GM12875 (cell line): ENCODE measurements around the gene ZNHIT2.

Source experiments
- H3K4me3 ChIP-seq: one replicate; pipeline ENCODE4 v1.5.1; 2011; ENCODE audit warnings: low read depth, low read length, control low read depth
- CTCF ChIP-seq: IDR thresholded peaks from 2 replicates; pipeline ENCODE4 v1.5.1; 2011; ENCODE audit warnings: low read depth, mild to moderate bottlenecking, control low read depth, inconsistent platforms, low read length, moderate library complexity, borderline replicate concordance; ENCODE audit not compliant: insufficient read depth

Gene ZNHIT2

GRCh38 chr11:65085446-65085845 lies 32.1 kb downstream of the ZNHIT2 start:
- no peak overlapping the region for H3K4me3 ChIP-seq
- no peak for TF ChIP-seq CTCF

- H3K4me3 ChIP-seq: peak overlapping the region; percentile 84
- TF ChIP-seq CTCF: no peak
Measured at GRCh38 chr11:65084598-65085375, 32.7 kb downstream of the ZNHIT2 start.

DNA sequence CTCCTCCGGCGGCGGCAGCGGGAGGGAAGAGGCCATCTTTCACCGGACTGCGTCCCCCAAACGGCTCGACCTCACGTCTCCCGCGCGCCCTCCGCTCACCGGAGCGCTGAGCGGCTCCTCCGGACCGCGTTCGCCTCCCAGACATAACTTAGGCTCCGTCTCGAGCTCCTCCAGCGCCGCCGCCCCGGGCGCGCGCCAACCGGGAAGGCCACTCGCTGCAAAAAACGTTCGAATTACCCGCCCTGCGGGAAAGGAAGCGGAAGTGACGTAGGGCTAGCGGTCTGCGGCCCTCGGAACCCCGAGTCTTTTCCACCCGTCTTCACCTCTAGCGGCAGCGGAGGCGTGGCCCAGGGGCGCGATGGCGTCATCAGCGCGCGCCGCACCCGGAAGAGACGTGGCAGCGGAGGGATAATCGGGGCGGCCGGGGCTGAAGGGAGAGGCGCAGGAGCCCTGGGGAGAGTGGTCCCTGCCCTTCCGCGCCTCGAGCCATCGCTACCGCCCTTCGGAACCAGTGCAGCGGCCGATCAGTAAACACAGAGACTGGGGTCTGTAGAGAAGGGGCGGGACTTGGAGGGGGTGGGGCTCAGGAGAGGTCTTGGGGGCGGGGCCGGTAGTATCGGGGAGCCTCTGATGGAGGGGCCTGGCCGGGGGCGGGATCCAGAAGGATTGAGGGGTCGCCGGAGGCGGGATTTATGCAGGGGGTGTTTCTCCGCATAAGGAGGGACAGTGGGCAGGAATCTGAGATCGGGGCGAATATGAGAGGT lies 33.5 kb downstream of the ZNHIT2 start, which contains the start of the genes CDCA5 and ZFPL1:
Gene CDCA5, minus strand, starts transcription at position 207 of the 764 bp plus-strand sequence. Its CDS starts 62 bp downstream, at position 145.
Gene ZFPL1, plus strand, starts transcription at position 389 of the 764 bp plus-strand sequence. CDS start 477 bp downstream, outside the sequence.
- no peak for TF ChIP-seq CTCF
- peak within 1 kb of the TSS; percentile 84 for H3K4me3 ChIP-seq

GRCh38 chr11:65083134-65083833 lies 34.2 kb downstream of the ZNHIT2 start:
- TF ChIP-seq CTCF: no peak
- peak overlapping the region; percentile 84 for H3K4me3 ChIP-seq

GRCh38 chr11:65078786-65079342 lies 38.6 kb downstream of the ZNHIT2 start:
- H3K4me3 ChIP-seq: peak overlapping the region; percentile 12
- TF ChIP-seq CTCF: no peak

DNA sequence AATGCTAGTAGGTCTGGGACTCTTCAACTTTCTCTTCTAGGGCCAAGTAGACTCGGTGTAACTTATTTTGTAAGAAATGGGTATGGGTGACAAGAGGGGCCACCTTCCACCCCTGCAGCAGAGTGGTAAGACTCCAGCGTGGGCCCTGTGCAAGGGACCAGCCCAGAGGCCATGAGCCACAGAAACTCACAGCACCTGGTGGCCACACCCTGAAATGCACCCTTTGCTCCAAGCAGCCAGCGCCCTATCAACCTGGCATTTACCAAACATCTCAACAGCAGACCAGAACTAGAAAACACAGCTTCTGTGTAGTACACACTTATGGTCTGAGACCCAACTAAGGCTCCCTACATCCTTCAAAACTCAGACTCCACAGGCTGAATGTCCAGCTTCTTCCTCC lies 39.4 kb downstream of the ZNHIT2 start:
- no peak overlapping the region for H3K4me3 ChIP-seq
- peak; percentile 88 for TF ChIP-seq CTCF
